H1 (cell line): ENCODE data around the gene SPARC. TPM values are rescaled to one million over a fixed set of nuclear protein-coding genes. Genes with fewer than 3 reads are reported as not detected.

ENCODE experiments used
- ASH2L ChIP-seq: fragments of 200-600, 300-600 bp; sonication (generic); IDR thresholded peaks from one replicate; pipeline ENCODE4 v1.7.1; 2017; ENCODE audit warnings: low read length
- BACH1 ChIP-seq: IDR thresholded peaks from 2 replicates; pipeline ENCODE4 v1.6.1; 2012; ENCODE audit warnings: low read length, improper control_type of control experiment
- CHD2 ChIP-seq: IDR thresholded peaks from 2 replicates; pipeline ENCODE4 v1.6.1; 2012; ENCODE audit warnings: low read length, improper control_type of control experiment
- CREB1 ChIP-seq: IDR thresholded peaks from 2 replicates; pipeline ENCODE4 v1.6.1; 2012; ENCODE audit warnings: inconsistent platforms
- CTBP2 ChIP-seq: IDR thresholded peaks from 2 replicates; pipeline ENCODE4 v1.7.0; 2011; ENCODE audit warnings: borderline replicate concordance, mild to moderate bottlenecking, moderate library complexity, mixed read lengths, low read length; ENCODE audit not compliant: insufficient read depth, insufficient read length
- CTCF ChIP-seq, 3 experiments: IDR thresholded peaks; 1 replicate in 2 of 3; 2 replicates in 1 of 3; pipeline versions ENCODE4 v1.5.1 to v1.6.1; 2011; ENCODE audit warnings: low read length in 3 of 3, mild to moderate bottlenecking in 3 of 3, inconsistent platforms in 2 of 3, low read depth in 1 of 3, moderate library complexity in 1 of 3; ENCODE audit not compliant: insufficient read depth in 1 of 3; ENCODE audit errors: control extremely low read depth in 1 of 3
- E2F6 ChIP-seq: IDR thresholded peaks from 2 replicates; pipeline ENCODE4 v1.6.1; 2012; ENCODE audit warnings: inconsistent platforms
- FOSL1 ChIP-seq: IDR thresholded peaks from 2 replicates; pipeline ENCODE4 v1.6.1; 2011; ENCODE audit warnings: mild to moderate bottlenecking, low read depth, low read length, moderate library complexity; ENCODE audit not compliant: insufficient read depth
- KDM1A ChIP-seq: fragments of 200-600, 300-600 bp; sonication (generic); IDR thresholded peaks from 2 replicates; pipeline ENCODE4 v1.7.1; 2016; ENCODE audit warnings: mild to moderate bottlenecking, low read length, borderline replicate concordance
- MAX ChIP-seq: IDR thresholded peaks from 2 replicates; pipeline ENCODE4 v1.6.1; 2012; ENCODE audit warnings: inconsistent platforms
- NANOG ChIP-seq: IDR thresholded peaks from 2 replicates; pipeline ENCODE4 v1.6.1; 2011; ENCODE audit warnings: low read length, low read depth, mild to moderate bottlenecking, inconsistent platforms; ENCODE audit not compliant: insufficient read depth, poor library complexity, severe bottlenecking
- POLR2A ChIP-seq, 2 experiments: IDR thresholded peaks; 1 replicate in 1 of 2; 2 replicates in 1 of 2; pipeline ENCODE4 v1.6.1; 2011; ENCODE audit warnings: low read depth in 2 of 2, low read length in 2 of 2, mild to moderate bottlenecking in 2 of 2; ENCODE audit errors: control extremely low read depth in 1 of 2
- RBBP5 ChIP-seq: IDR thresholded peaks from 2 replicates; pipeline ENCODE4 v1.7.1; 2012; ENCODE audit warnings: low read depth, mild to moderate bottlenecking, inconsistent platforms, low read length, moderate library complexity, borderline replicate concordance
- RXRA ChIP-seq: IDR thresholded peaks from 2 replicates; pipeline ENCODE4 v1.6.1; 2011; ENCODE audit warnings: low read depth, mild to moderate bottlenecking, low read length, moderate library complexity; ENCODE audit not compliant: insufficient read depth
- SAP30 ChIP-seq: fragments of 300-600 bp; sonication (generic); IDR thresholded peaks from 2 replicates; pipeline ENCODE4 v1.7.1; 2012; ENCODE audit warnings: low read length, moderate library complexity, mild to moderate bottlenecking, inconsistent platforms; ENCODE audit not compliant: insufficient read depth, insufficient replicate concordance
- SP2 ChIP-seq: IDR thresholded peaks from 2 replicates; pipeline ENCODE4 v1.6.1; 2012; ENCODE audit warnings: mild to moderate bottlenecking, low read length, inconsistent platforms
- SP4 ChIP-seq: IDR thresholded peaks from 2 replicates; pipeline ENCODE4 v1.6.1; 2012; ENCODE audit warnings: low read length, inconsistent platforms
- TBP ChIP-seq: IDR thresholded peaks from 2 replicates; pipeline ENCODE4 v1.6.1; 2011; ENCODE audit warnings: low read depth, low read length, improper control_type of control experiment
- USF2 ChIP-seq: IDR thresholded peaks from 2 replicates; pipeline ENCODE4 v1.6.1; 2011; ENCODE audit warnings: low read length, improper control_type of control experiment
- YY1 ChIP-seq: IDR thresholded peaks from 2 replicates; pipeline ENCODE4 v1.6.1; 2011; ENCODE audit warnings: low read depth, mild to moderate bottlenecking, low read length
- polyA plus RNA-seq, 7 experiments: library from polyadenylated mRNA; depleted of rRNA in 3 of 7; stranded (reverse) in 5 of 7; unstranded in 2 of 7; fragments of >200 nt in 5 of 7; fragments of 200-250 nt in 2 of 7; gene quantifications; 1 replicate in 5 of 7; 2 replicates in 1 of 7; 4 replicates in 1 of 7; pipeline versions ENCODE4 v1.2.1 to v1.2.3, GENCODE V29; 2011 to 2013; ENCODE audit warnings: missing spikeins in 2 of 7, mixed read lengths in 2 of 7
- total RNA-seq: library from RNA; stranded (reverse); fragmentation: NEBNext Ultra II Directional; extraction: Animal tissue kit (Norgen Biotek cat#: 25700); gene quantifications from 2 replicates; pipeline ENCODE4 v1.2.1, GENCODE V29; 2021

Gene SPARC
- total and polyA plus RNA-seq, 2 of the 8 experiments (the other 6 are each of a cell fraction or from before 2014, with no cell fraction given) = 375 to 438 TPM

- TF ChIP-seq E2F6 (peak; percentile 39; the same call in 1 of the 2 replicates), CHD2 (no peak), SP4 (no peak), CREB1 (no peak), YY1 (0 out of 2 replicates have a peak, but pooled peaks have one; percentile 1), CTCF (IDR thresholded peaks at IDR 0.05; ENCODE audit: control extremely low read depth in 1 of 3, insufficient read depth in 1 of 3, low read depth in 1 of 3, low read length in 3 of 3) (no peak), SAP30 (no peak), FOSL1 (no peak), KDM1A (no peak), TBP (peak; percentile 72), USF2 (no peak), MAX (peak; percentile 67), RBBP5 (peak; percentile 58; the same call in 1 of the 2 replicates), SP2 (no peak), NANOG (no peak), POLR2A (IDR thresholded peaks at IDR 0.05; ENCODE audit: control extremely low read depth in 1 of 2, low read depth in 2 of 2, low read length in 2 of 2) (peak; percentile 27 to 94), CTBP2 (no peak), ASH2L (peak; percentile 57), BACH1 (no peak), RXRA (no peak)
Observed at GRCh38 chr5:151686674-151687407, at the start of gene SPARC (continued).
